ENCODE results near the gene POFUT2.

DNA sequence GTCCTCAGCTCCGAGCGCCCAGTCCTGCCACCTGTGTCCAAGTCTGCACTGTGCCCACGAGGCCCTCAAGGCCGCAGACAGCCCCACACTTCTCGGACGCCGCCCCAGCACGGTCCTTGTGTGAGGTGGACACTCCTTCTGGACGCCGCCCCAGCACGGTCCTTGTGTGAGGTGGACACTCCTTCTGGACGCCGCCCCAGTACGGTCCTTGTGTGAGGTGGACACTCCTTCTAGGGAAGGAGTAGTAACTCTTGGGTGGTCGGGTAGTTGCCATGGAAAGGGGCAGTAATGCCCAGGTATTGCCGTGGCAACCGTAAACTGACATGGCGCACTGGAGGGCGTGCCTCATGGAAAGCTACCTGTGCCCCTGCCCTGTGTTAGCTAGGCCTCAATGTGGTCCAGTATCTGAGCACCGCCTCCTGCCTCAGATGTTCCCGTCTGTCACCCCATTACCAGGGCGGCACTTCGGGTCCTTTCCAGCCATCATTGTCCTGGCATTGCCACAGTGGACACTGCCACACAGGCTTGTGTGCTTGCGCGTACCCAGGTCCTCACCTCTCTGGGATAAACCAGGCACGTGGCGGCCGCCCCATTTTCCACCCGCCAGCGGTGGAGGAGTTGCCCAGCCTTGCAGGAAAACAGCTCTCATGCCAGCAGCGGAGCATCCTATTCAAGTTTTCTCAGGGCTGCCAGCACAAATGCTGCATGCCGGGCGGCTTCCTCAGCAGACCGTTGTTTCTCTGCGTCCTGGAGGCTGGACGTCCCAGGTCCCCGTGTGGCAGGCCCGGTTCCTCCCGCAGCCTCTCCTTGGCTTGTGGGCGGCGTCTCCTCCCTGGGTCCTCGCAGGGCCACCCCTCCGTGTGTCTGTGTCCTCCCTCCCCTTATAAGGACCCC, 40.8 kb upstream of the POFUT2 start:
- TF ChIP-seq CTCF (IDR thresholded peaks at IDR 0.05) (no peak), POLR2A (IDR thresholded peaks at IDR 0.05) (no peak), POLR2AphosphoS5 (IDR thresholded peaks at IDR 0.05) (no peak), EP300 (IDR thresholded peaks at IDR 0.05) (no peak)
